GM13977 (cell line): ENCODE data around the gene COL6A3.
"Not testable (repeated sequence)": the region's sequence is repeated elsewhere in the genome, so short reads cannot be mapped to it uniquely, and the experiment has no call there.

Experiments used
- DNase-seq: peaks from one replicate; pipeline ENCODE4 v3.0.0; 2012; ENCODE audit warnings: low spot score
- CTCF ChIP-seq: IDR thresholded peaks from 2 replicates; pipeline ENCODE4 v1.5.1; 2012; ENCODE audit warnings: mild to moderate bottlenecking, control low read depth; ENCODE audit not compliant: insufficient read depth; ENCODE audit errors: extremely low read depth, missing control alignments
- in situ Hi-C: fragments of 300-500 bp; cut with MboI; formaldehyde crosslinking; loops from one replicate; pipeline ENCODE4 v1.12.0; 2022; ENCODE audit warnings: low sequenced_read_pairs, low pct_unique_long_range_greater_than_20kb, mixed read lengths, inconsistent platforms; ENCODE audit not compliant: unreplicated experiment

COL6A3 gene

GRCh38 chr2:237411683-237412423, 2.1 kb downstream of the COL6A3 start:
- DNase-seq = no peak
- TF ChIP-seq CTCF = no peak

DNA sequence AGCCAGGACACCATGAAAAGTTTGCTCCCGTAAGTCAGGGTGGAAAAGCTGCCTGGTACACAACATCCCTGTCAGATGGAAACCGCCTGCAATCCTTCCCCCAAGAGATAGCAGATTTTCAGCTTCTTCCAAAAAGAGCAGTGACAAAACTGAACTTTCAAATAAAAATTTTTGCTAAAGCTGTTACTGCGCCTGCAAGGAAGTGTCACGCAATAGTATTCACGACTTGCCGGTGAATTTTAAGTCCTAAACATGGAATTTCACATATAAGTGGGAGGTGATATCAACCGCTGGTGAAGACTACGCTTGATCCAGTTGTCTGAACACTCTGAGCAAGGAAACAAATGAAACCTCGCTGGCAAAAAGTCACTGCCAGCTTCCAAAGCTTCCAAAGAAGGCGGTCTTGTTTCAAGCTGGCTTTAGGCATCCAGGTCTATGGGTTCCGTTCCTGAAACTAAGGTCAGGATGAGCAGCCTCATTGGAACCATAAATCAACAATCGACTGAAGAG, 2.8 kb downstream of the COL6A3 start:
- DNase-seq = no peak
- TF ChIP-seq CTCF = no peak
- in situ Hi-C loops = no loop called here

More at GRCh38 chr2:237411683-237412423, 2.1 kb downstream of the COL6A3 start:
- in situ Hi-C loops = no loop called here

DNA sequence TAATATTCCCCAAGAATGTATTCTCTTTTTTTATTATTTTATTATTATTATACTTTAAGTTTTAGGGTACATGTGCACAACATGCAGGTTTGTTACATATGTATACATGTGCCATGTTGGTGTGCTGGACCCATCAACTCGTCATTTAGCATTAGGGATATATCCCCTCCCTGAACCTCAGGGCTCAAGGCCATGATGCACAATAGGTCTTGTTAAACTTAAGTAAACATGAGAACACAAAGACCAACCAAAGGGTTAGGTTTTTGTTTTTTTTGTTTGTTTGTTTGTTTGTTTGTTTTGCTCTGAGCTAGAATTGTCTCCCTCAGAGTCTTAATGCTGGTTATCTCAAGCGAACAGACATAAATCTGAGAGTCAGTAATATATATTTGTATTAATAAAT, 4.7 kb downstream of the COL6A3 start:
- DNase-seq, in situ Hi-C loops: not testable (repeated sequence)

DNA sequence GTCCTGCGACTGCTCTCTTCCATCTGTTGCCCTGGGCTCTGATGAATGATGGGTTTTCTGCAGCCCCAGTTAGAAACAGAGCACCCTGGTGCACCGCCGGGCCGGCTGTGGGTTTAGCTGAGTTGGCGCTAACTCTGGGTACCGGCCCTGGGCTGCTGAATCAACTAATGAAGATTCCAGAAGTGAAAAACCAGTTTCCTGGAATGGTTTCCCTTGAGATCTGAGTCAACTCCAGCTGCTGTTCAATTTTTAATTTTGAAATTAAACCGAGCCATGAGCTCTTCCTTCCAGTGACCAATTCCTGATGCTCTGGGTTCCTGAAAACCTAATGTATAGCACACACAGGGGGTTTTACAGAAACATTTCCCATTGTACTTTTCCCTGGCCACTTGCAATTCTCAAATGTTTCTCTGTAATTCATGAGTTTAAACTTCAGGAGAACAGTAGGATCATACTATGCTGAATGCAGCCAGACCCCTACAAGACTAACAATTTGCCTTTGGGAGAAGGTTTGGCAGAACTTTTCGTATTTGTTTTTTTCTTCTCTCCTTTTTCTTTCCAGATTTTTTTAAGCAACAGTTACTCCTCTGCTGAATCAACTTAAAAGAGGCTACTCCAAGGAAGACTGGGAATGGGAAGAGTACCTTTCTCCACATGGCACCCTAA, 5.5 kb downstream of the COL6A3 start:
- TF ChIP-seq CTCF = no peak
- in situ Hi-C loops = no loop called here
- no peak for DNase-seq

GRCh38 chr2:237407700-237408099, 6.3 kb downstream of the COL6A3 start:
- DNase-seq = no peak
- no peak for TF ChIP-seq CTCF
- in situ Hi-C loops = no loop called here

- no peak for DNase-seq
- in situ Hi-C loops = no loop called here
- TF ChIP-seq CTCF = no peak
Observed at GRCh38 chr2:237406371-237406895, 7.5 kb downstream of the COL6A3 start.

DNA sequence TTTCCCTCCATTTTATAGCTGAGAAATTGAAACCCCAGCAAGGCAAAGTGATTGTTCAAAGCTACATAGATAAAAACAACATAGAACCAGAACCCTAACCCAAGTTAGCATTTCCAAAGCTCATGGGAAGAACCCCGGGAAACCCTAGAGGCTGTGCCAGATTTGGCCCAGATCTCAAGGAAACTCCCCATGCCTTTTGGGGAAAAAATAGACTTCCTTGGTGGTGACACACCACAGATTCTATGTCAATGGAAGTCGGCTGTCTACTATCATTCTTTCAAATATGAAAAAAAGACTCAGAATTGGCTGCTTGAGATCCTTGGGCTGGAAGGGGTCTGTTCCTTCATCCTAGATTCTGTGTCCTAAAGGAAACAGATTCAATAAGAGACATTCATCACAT, 8.4 kb downstream of the COL6A3 start:
- no peak for DNase-seq
- no peak for TF ChIP-seq CTCF
- in situ Hi-C loops = no loop called here
